ENCODE measurements around the gene HAGH. TPM values are rescaled to one million over a fixed set of nuclear protein-coding genes. Genes with fewer than 3 reads are reported as not detected.

HAGH gene
- total and polyA plus RNA-seq, 11 donors, result 111 to 358 (median 165) TPM

- TF ChIP-seq, protein P1, sequence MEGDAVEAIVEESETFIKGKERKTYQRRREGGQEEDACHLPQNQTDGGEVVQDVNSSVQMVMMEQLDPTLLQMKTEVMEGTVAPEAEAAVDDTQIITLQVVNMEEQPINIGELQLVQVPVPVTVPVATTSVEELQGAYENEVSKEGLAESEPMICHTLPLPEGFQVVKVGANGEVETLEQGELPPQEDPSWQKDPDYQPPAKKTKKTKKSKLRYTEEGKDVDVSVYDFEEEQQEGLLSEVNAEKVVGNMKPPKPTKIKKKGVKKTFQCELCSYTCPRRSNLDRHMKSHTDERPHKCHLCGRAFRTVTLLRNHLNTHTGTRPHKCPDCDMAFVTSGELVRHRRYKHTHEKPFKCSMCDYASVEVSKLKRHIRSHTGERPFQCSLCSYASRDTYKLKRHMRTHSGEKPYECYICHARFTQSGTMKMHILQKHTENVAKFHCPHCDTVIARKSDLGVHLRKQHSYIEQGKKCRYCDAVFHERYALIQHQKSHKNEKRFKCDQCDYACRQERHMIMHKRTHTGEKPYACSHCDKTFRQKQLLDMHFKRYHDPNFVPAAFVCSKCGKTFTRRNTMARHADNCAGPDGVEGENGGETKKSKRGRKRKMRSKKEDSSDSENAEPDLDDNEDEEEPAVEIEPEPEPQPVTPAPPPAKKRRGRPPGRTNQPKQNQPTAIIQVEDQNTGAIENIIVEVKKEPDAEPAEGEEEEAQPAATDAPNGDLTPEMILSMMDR (IDR thresholded peaks at IDR 0.05), result no peak
- no peak for TF ChIP-seq POLR2A (IDR thresholded peaks at IDR 0.05)
- peak in 1 of 4 donors; percentile 6 for ATAC-seq
- H3K4me1 ChIP-seq, result peaks cover 0 to 29% (median 12%) of the 10 kb centered on the region in 12 donors
- H3K27ac ChIP-seq, result no peak overlapping the region
- DNase-seq, result peak in 3 of 5 donors; percentile 9 to 26 (median 17)
- peaks cover 0 to 55% (median 32%) of the 10 kb centered on the region in 9 donors for H3K36me3 ChIP-seq
- no peaks in the 10 kb centered on the region for H3K27me3 ChIP-seq
- intact Hi-C loops (cut with DNase I), result no loop called here
- H3K4me3 ChIP-seq, result no peak overlapping the region
- WGBS, 4 donors, result 89 to 92% (median 91%) methylated on average over 33 to 38 of the region's 38 CpGs
- H3K9me3 ChIP-seq, result no peaks in the 10 kb centered on the region
Observed at GRCh38 chr16:1788095-1788707, 38.4 kb downstream of the HAGH start.

- TF ChIP-seq POLR2A (IDR thresholded peaks at IDR 0.05), result no peak
- TF ChIP-seq, protein P1 (IDR thresholded peaks at IDR 0.05), result no peak
- intact Hi-C loops (cut with DNase I), result no loop called here
Observed at GRCh38 chr16:1787322-1788094, 39.1 kb downstream of the HAGH start.

GRCh38 chr16:1787056-1787321 is 39.6 kb downstream of the HAGH start:
- TF ChIP-seq, protein P1 (IDR thresholded peaks at IDR 0.05), result no peak
- TF ChIP-seq POLR2A (IDR thresholded peaks at IDR 0.05), result no peak
- Histone ChIP-seq H3K36me3 (peaks cover 0 to 55% (median 32%) of the 10 kb centered on the region in 9 donors), H3K27ac (no peak overlapping the region), H3K4me3 (no peak overlapping the region), H3K27me3 (no peaks in the 10 kb centered on the region), H3K4me1 (peaks cover 0 to 31% (median 12%) of the 10 kb centered on the region in 12 donors), H3K9me3 (no peaks in the 10 kb centered on the region)
- WGBS, 4 donors, result 85 to 92% (median 90%) methylated on average over 5 to 6 of the region's 6 CpGs
- ATAC-seq (no peak), DNase-seq (no peak)
- intact Hi-C loops (cut with DNase I), result no loop called here

More at GRCh38 chr16:1787322-1788094, 39.1 kb downstream of the HAGH start:
- Histone ChIP-seq H3K36me3 (peaks cover 0 to 55% (median 32%) of the 10 kb centered on the region in 9 donors), H3K4me1 (peaks cover 0 to 30% (median 12%) of the 10 kb centered on the region in 12 donors), H3K4me3 (no peak overlapping the region), H3K27ac (no peak overlapping the region), H3K9me3 (no peaks in the 10 kb centered on the region), H3K27me3 (no peaks in the 10 kb centered on the region)
- WGBS, 4 donors, result 89 to 92% (median 92%) methylated on average over 36 to 44 of the region's 44 CpGs
- ATAC-seq, result no peak
- peak in 2 of 5 donors; percentile 7 to 26 for DNase-seq

DNA sequence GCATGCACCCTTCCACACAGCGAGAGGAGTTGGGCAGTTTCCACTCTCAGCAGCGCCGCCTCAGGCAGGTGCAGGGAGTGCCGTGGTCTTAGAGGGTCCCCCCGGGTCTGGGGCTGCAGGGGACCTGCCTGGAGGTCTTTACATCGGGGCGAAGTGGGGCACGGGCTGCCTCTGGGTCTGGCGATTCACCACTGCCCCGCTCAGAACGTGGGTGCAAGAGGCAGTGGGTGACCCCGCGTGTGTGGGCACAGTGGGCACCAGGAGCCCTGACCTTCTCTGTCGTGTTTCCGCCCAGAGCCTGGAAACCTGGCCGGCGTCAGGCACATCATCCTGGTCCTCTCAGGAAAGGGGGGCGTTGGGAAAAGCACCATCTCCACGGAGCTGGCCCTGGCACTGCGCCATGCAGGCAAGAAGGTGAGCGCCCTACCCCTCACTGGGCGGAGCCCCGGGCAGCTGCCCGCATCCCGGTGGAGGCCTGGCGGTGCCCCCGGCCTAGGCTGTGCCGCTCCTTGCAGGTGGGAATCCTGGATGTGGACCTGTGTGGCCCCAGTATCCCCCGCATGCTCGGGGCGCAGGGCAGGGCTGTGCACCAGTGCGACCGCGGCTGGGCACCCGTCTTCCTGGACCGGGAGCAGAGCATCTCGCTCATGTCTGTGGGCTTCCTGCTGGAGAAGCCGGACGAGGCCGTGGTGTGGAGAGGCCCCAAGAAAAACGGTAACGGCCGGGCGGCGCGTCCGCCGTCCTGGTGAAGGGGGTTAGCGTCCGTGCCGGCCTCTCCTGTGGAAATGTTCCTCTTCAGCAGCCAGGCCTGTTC is 40.2 kb downstream of the HAGH start:
- no peak overlapping the region for H3K27ac ChIP-seq
- no peaks in the 10 kb centered on the region for H3K27me3 ChIP-seq
- intact Hi-C loops (cut with DNase I), result no loop called here
- 86 to 92% (median 90%) methylated on average over 31 to 51 of the region's 51 CpGs for WGBS, 4 donors
- no peak for TF ChIP-seq POLR2A (IDR thresholded peaks at IDR 0.05)
- TF ChIP-seq, protein P1 (IDR thresholded peaks at IDR 0.05), result no peak
- peaks cover 0 to 52% (median 32%) of the 10 kb centered on the region in 9 donors for H3K36me3 ChIP-seq
- no peak for ATAC-seq
- DNase-seq, result peak; percentile 7 to 67 (median 21)
- no peaks in the 10 kb centered on the region for H3K9me3 ChIP-seq
- H3K4me1 ChIP-seq, result peaks cover under 1 to 36% (median 14%) of the 10 kb centered on the region in 12 donors
- no peak overlapping the region for H3K4me3 ChIP-seq
